Measurements from ENCODE around the gene PRDM16.

DNA sequence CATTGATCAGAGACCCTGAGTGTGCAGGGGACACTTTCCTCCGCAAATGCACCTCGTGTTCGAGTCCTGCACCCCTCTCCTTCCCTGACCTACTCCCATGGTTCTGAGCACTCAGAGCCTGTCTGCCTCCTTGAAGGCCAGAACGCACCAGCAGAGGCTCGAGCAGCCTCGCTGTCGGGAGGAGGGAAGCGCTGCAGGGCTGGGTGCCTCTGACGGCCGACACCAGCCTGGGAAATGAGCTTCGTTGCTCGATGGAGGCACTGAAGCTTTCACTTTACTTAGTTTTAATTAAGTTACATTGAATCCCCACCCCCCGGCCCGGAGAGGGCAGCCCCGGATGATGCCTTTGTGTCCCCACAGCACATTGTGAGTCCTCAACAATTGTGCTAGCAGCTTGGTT lies 229.2 kb downstream of the PRDM16 start:
- TF ChIP-seq, protein P1, sequence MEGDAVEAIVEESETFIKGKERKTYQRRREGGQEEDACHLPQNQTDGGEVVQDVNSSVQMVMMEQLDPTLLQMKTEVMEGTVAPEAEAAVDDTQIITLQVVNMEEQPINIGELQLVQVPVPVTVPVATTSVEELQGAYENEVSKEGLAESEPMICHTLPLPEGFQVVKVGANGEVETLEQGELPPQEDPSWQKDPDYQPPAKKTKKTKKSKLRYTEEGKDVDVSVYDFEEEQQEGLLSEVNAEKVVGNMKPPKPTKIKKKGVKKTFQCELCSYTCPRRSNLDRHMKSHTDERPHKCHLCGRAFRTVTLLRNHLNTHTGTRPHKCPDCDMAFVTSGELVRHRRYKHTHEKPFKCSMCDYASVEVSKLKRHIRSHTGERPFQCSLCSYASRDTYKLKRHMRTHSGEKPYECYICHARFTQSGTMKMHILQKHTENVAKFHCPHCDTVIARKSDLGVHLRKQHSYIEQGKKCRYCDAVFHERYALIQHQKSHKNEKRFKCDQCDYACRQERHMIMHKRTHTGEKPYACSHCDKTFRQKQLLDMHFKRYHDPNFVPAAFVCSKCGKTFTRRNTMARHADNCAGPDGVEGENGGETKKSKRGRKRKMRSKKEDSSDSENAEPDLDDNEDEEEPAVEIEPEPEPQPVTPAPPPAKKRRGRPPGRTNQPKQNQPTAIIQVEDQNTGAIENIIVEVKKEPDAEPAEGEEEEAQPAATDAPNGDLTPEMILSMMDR (conservative IDR thresholded peaks at IDR 0.05; ENCODE audit: low read depth in 2 of 2): no peak
- TF ChIP-seq EZH2 (IDR thresholded peaks at IDR 0.05; ENCODE audit: low read depth, unreplicated experiment) (no peak), EZH2phosphoT487 (IDR thresholded peaks at IDR 0.05; ENCODE audit: unreplicated experiment) (no peak)

All from GM23338 (cell line).